Effector memory CD4-positive, alpha-beta T cell (primary cell): ENCODE data around the gene TXK.
A peak's percentile ranks its signal among the peaks of the same experiment; 100 is the strongest.
"Not testable (repeated sequence)": the region's sequence is repeated elsewhere in the genome, so short reads cannot be mapped to it uniquely, and the experiment has no call there.

ENCODE experiments used
- DNase-seq, 3 donors: peaks; one replicate each; pipeline ENCODE4 v3.0.0-alpha.2; 2020
- H3K27ac ChIP-seq: 2 replicates; pipeline ENCODE4 v1.7.0; 2013; ENCODE audit warnings: mild to moderate bottlenecking, low read length, moderate library complexity; ENCODE audit not compliant: insufficient read depth, poor library complexity, severe bottlenecking
- H3K27me3 ChIP-seq: replicated peaks from 2 replicates; pipeline ENCODE4 v1.7.0; 2013; ENCODE audit warnings: mild to moderate bottlenecking, low read length; ENCODE audit not compliant: insufficient read depth, control insufficient read depth, poor library complexity, severe bottlenecking
- H3K36me3 ChIP-seq: 2 replicates; pipeline ENCODE4 v1.7.0; 2013; ENCODE audit warnings: mild to moderate bottlenecking, low read length, moderate library complexity; ENCODE audit not compliant: control insufficient read depth, insufficient read depth
- H3K4me1 ChIP-seq: 2 replicates; pipeline ENCODE4 v1.7.0; 2013; ENCODE audit warnings: low read length, mild to moderate bottlenecking; ENCODE audit not compliant: control insufficient read depth, insufficient read depth, poor library complexity, severe bottlenecking
- H3K4me3 ChIP-seq: 2 replicates; pipeline ENCODE4 v1.7.0; 2013; ENCODE audit warnings: low read length, low read depth, mild to moderate bottlenecking; ENCODE audit not compliant: insufficient read depth, poor library complexity, severe bottlenecking
- H3K9me3 ChIP-seq: 2 replicates; pipeline ENCODE4 v1.7.0; 2013; ENCODE audit warnings: mild to moderate bottlenecking, low read length, moderate library complexity; ENCODE audit not compliant: control insufficient read depth
- total RNA-seq, 3 donors: gene quantifications; one replicate each; lab custom pipeline; 2026; lab: John Stamatoyannopoulos, UW

The TXK gene
- total RNA-seq = 21.7 to 57.5 (median 48.2) reads per million in 3 donors

- peak within 1 kb of the TSS; percentile 70 for H3K27ac ChIP-seq
- peak within 1 kb of the TSS; percentile 55 for H3K4me3 ChIP-seq
- H3K36me3 ChIP-seq = no peaks in the 10 kb centered on the region
- peaks cover 51% of the 10 kb centered on the region for H3K4me1 ChIP-seq
- no peaks in the 10 kb centered on the region for H3K9me3 ChIP-seq
- no peaks in the 10 kb centered on the region for H3K27me3 ChIP-seq
- DNase-seq = no peak
Observed at GRCh38 chr4:48134081-48134480, at the start of gene TXK. Gene TXK, minus strand, starts transcription at chr4:48134250. Its CDS starts 80 bp downstream, at chr4:48134170.

- Histone ChIP-seq H3K4me3 (no peak overlapping the region), H3K36me3 (no peaks in the 10 kb centered on the region), H3K27me3 (no peaks in the 10 kb centered on the region), H3K27ac (no peak overlapping the region), H3K4me1 (no peaks in the 10 kb centered on the region), H3K9me3 (no peaks in the 10 kb centered on the region)
- no peak for DNase-seq
Observed at GRCh38 chr4:48180234-48180633, 46.2 kb upstream of the TXK start.

- no peak for DNase-seq
- no peak overlapping the region for H3K4me3 ChIP-seq
- H3K4me1 ChIP-seq = no peaks in the 10 kb centered on the region
- H3K36me3 ChIP-seq = no peaks in the 10 kb centered on the region
- no peaks in the 10 kb centered on the region for H3K9me3 ChIP-seq
- no peaks in the 10 kb centered on the region for H3K27me3 ChIP-seq
- no peak overlapping the region for H3K27ac ChIP-seq
Observed at GRCh38 chr4:48178931-48179330, 44.9 kb upstream of the TXK start.

DNA sequence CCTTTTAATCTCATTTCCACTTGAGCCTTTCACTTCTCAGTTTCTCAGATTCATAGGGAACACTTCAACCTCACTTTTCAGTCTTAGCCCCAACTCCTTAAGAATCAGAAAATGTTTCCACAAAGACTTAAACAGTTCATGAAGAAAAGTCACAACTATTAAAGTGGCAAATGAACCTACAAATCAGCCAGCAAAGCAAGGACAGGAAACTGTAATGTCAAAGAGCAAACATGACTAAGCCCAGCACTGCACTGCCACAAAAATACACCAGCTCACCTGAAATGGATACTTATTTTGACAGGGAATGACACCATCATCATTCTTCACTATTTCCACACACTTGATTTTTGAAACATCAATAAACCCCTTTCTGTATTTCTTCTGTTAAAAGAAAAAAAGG is 41.8 kb upstream of the TXK start:
- no peak for DNase-seq
- H3K9me3 ChIP-seq = no peaks in the 10 kb centered on the region
- no peak overlapping the region for H3K4me3 ChIP-seq
- H3K27me3 ChIP-seq = no peaks in the 10 kb centered on the region
- H3K27ac ChIP-seq = no peak overlapping the region
- no peaks in the 10 kb centered on the region for H3K36me3 ChIP-seq
- no peaks in the 10 kb centered on the region for H3K4me1 ChIP-seq

GRCh38 chr4:48175328-48175727 is 41.3 kb upstream of the TXK start:
- no peaks in the 10 kb centered on the region for H3K4me1 ChIP-seq
- H3K27ac ChIP-seq = no peak overlapping the region
- no peaks in the 10 kb centered on the region for H3K36me3 ChIP-seq
- no peak overlapping the region for H3K4me3 ChIP-seq
- no peaks in the 10 kb centered on the region for H3K9me3 ChIP-seq
- DNase-seq = no peak
- no peaks in the 10 kb centered on the region for H3K27me3 ChIP-seq

DNA sequence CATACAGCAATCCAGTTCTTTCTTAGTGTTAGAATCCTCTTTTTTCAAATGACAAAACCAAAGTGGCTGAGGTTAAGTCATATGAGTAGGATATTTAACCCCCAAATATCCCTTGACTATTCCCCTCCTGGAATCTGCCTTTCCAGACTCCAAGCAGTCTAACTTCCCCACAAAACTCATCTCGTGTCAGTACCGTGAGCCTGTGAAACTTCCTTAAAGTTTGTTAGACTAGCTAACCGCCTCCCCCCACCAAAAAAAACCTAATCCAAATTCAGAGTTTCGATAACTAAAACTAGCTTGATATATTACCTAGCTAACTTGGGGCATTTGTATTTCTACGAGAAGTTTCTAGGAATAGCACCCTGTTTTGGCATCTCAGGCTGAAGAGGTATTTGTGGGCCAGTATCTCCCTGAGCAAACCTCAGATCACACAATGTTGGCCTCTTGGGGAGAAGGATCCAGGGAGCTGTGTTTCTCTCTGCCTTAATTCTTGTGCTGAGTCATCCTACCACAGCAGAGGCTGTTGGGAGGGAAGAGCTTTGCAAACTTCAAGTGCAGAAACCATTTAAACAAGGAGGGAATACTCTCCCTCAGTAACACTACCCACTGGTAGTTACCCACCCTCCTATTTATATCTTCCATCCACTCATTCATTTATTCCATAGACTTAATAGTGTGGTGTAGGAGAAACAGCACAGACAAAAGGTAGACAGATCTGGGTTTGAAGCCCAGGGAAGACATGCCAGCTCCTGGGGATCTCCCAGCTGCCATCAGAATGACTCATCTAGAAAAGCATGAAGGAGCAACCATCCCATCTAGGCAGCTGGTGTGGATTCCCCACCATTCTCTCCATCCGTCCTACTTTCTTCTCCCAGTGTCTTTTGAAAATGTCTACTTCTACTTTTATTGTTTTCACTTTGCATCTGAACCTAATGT is 39.3 kb upstream of the TXK start:
- no peaks in the 10 kb centered on the region for H3K27me3 ChIP-seq
- H3K36me3 ChIP-seq = no peaks in the 10 kb centered on the region
- H3K4me3 ChIP-seq = no peak overlapping the region
- no peaks in the 10 kb centered on the region for H3K4me1 ChIP-seq
- no peak for DNase-seq
- H3K9me3 ChIP-seq = no peaks in the 10 kb centered on the region
- no peak overlapping the region for H3K27ac ChIP-seq

- H3K4me3 ChIP-seq = no peak overlapping the region
- DNase-seq = no peak
- H3K9me3 ChIP-seq = no peaks in the 10 kb centered on the region
- H3K27me3 ChIP-seq = no peaks in the 10 kb centered on the region
- H3K27ac ChIP-seq = no peak overlapping the region
- no peaks in the 10 kb centered on the region for H3K36me3 ChIP-seq
- H3K4me1 ChIP-seq = no peaks in the 10 kb centered on the region
Observed at GRCh38 chr4:48172651-48173050, 38.6 kb upstream of the TXK start.

DNA sequence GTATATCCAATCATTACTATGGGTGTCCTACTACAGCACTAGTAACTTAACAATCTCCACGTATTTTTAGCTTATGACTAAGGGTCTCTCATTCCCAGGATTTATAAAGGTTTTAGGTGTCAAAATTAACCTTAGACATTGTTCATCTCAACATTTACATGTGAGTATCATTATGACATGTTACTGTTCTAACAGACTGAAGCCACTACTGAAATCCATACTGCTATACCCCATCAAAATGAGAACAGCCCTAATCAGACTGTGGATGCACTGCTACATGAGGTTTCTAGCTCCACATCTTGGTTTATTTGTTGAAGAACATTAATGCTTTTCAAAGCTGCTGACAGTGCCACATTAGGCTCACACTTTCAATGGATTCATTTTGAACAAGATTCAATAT is 35.6 kb upstream of the TXK start:
- DNase-seq = no peak
- no peak overlapping the region for H3K27ac ChIP-seq
- no peaks in the 10 kb centered on the region for H3K36me3 ChIP-seq
- no peaks in the 10 kb centered on the region for H3K4me1 ChIP-seq
- H3K9me3 ChIP-seq = no peaks in the 10 kb centered on the region
- no peaks in the 10 kb centered on the region for H3K27me3 ChIP-seq
- H3K4me3 ChIP-seq = no peak overlapping the region

DNA sequence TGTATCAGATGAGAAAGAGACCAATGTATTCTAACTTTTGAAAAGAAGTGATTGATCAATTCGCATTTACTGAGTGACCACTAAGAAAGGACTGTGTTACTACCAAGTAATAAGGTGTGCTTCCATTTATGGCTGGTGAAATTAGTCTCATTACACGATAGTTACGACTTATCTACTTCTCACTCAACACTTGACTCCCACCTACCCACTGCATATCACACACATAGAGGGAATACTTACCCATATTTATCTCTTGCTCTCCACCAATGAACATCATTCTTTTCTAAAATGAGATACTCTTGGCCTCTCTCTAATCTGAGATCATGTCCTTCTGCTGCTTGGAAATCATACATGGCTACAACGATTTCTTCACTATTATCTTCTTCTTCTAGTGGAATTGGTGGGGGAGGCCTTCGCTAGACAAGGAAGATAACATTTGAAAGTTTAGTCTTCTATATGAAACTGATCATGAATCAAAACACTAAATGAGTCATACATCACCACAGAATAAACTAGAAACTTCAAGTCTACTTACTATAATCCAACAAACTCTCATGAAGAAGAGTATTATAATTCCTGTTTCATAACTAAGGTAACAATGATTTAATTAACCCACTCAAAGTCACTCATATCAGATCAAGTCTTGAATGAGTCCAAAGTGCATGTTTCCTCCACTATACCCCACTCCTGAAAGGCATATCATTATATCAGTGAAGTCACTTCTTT is 33.7 kb upstream of the TXK start:
- Histone ChIP-seq H3K9me3 (no peaks in the 10 kb centered on the region), H3K4me3 (no peak overlapping the region)

DNA sequence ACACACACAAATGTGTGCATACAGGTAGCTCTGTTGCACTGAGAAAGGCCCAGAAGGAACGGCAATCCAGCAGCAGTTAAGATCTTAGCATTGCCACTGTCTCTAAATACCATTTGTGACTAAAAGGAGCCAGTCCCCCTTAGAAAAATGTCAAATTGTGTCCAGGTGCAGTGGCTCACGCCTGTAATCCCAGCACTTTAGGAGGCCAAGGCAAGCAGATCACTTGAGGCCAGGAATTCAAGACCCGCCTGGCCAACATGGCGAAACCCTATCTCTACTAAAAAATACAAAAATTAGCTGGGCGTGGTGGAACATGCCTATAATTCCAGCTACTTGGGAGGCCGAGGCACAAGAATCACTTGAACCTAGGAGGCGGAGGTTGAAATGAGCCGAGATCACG is 30.5 kb upstream of the TXK start:
- not testable (repeated sequence) for H3K36me3 ChIP-seq, H3K27ac ChIP-seq, H3K4me3 ChIP-seq, H3K4me1 ChIP-seq, H3K27me3 ChIP-seq, DNase-seq, H3K9me3 ChIP-seq

More for the DNA sequence above, 33.7 kb upstream of the TXK start:
- DNase-seq = no peak
- Histone ChIP-seq H3K36me3 (no peaks in the 10 kb centered on the region), H3K27ac (no peak overlapping the region), H3K4me1 (no peaks in the 10 kb centered on the region), H3K27me3 (no peaks in the 10 kb centered on the region)
